ENCODE measurements around the gene ZBTB12. TPM values are rescaled to one million over a fixed set of nuclear protein-coding genes. Genes with fewer than 3 reads are reported as not detected.

ZBTB12 gene
- total and polyA plus RNA-seq, 2 of the 8 experiments (the other 6 are each of a cell fraction or from before 2014, with no cell fraction given): 20.7 to 40.8 TPM

GRCh38 chr6:31901415-31901952, 402 bp downstream of the ZBTB12 start (continued):
- TF ChIP-seq SP1 (IDR thresholded peaks at IDR 0.05; ENCODE audit: low read depth, low read length): no peak
